ENCODE results near the gene IBA57.

DNA sequence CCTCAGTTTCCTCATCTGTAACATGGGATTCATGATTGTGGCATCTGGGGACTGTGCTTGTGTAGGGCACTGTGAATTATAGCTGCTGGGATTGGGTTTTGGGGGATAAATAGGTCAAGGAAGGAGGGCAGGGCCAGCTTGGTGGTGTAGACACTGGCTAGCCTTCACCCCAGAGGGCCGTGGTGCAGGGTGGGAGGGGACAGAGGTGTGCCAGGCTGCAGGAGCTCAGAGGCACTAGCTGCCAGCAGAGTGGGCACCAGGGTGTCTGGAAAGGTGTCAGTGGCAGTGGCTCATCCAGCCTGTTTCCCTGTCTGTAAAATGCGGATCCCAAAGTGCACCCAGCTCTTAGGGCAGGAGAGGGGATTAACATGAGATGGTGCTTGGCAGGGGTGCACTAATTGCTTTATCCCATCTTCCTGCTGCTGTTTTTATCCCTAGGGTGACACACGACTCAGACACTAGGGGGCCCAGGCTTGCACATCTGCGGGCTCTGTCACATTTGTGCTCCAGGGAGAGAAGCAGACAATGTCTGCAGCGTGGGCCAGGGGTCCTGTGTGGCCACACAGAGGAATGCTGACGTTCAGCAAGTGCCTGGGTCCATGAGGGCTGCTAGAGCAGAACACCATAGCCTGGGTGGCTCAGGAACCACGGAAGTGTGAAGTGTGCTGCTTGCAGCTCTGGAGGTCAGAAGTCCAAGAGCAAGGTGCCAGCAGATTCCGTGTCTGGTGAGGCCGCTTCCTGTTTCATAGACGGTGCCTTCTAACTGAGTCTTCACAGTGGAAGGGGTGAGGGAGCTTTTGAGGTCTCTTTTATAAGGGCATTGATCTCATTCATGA, 61.6 kb downstream of the IBA57 start:
- no peak for TF ChIP-seq POLR2AphosphoS5 (IDR thresholded peaks at IDR 0.05; ENCODE audit: low read depth, low read length)
- TF ChIP-seq TAF1 (IDR thresholded peaks at IDR 0.05; ENCODE audit: borderline replicate concordance, insufficient read depth, low read length): no peak

Measured in PFSK-1 (cell line).